GM06990 (cell line): ENCODE data around the gene CASTOR1.

Source experiments
- DNase-seq: peaks from one replicate; pipeline ENCODE4 v3.0.0-alpha.2; 2011; ENCODE audit not compliant: insufficient read length; ENCODE audit errors: extremely low read depth
- H3K27me3 ChIP-seq: replicated peaks from 2 replicates; pipeline ENCODE4 v1.6.0; 2011; ENCODE audit warnings: low read length; ENCODE audit not compliant: control insufficient read depth, insufficient read depth
- H3K36me3 ChIP-seq: 2 replicates; pipeline ENCODE4 v1.5.1; 2011; ENCODE audit warnings: low read length; ENCODE audit not compliant: control insufficient read depth, insufficient read depth
- H3K4me3 ChIP-seq: replicated peaks from 2 replicates; pipeline ENCODE4 v1.5.1; 2011; ENCODE audit warnings: low read depth, mild to moderate bottlenecking, control low read depth, low read length
- CTCF ChIP-seq: IDR thresholded peaks from 2 replicates; pipeline ENCODE4 v1.5.1; 2011; ENCODE audit warnings: low read length, control low read depth, mild to moderate bottlenecking, inconsistent platforms; ENCODE audit not compliant: insufficient read depth, poor library complexity, severe bottlenecking

The CASTOR1 gene

GRCh38 chr22:30248484-30248883 is 40.8 kb downstream of the CASTOR1 start:
- no peak for TF ChIP-seq CTCF
- H3K4me3 ChIP-seq: no peak overlapping the region

GRCh38 chr22:30247974-30248373 is 41.3 kb downstream of the CASTOR1 start:
- no peaks in the 10 kb centered on the region for H3K36me3 ChIP-seq
- no peak for TF ChIP-seq CTCF
- DNase-seq: no peak
- H3K27me3 ChIP-seq: no peaks in the 10 kb centered on the region
- H3K4me3 ChIP-seq: no peak overlapping the region

More at GRCh38 chr22:30248484-30248883, 40.8 kb downstream of the CASTOR1 start:
- Histone ChIP-seq H3K27me3 (no peaks in the 10 kb centered on the region), H3K36me3 (no peaks in the 10 kb centered on the region)
- DNase-seq: no peak

GRCh38 chr22:30247561-30247960 is 41.7 kb downstream of the CASTOR1 start:
- peaks cover 1% of the 10 kb centered on the region; the same call in 1 of the 2 replicates for H3K36me3 ChIP-seq
- TF ChIP-seq CTCF: no peak
- H3K27me3 ChIP-seq: no peaks in the 10 kb centered on the region
- H3K4me3 ChIP-seq: no peak overlapping the region
- no peak for DNase-seq

- Histone ChIP-seq H3K4me3 (peak overlapping the region; percentile 63), H3K27me3 (no peaks in the 10 kb centered on the region), H3K36me3 (peaks cover 1% of the 10 kb centered on the region; the same call in 1 of the 2 replicates)
- DNase-seq: no peak
- TF ChIP-seq CTCF: no peak
Observed at GRCh38 chr22:30246814-30247376, 42.4 kb downstream of the CASTOR1 start.

GRCh38 chr22:30245985-30246813 is 43.1 kb downstream of the CASTOR1 start, which contains the start of gene LIF:
Gene LIF, minus strand, starts transcription at chr22:30246759. Its CDS starts 64 bp downstream, at chr22:30246695.
- H3K4me3 ChIP-seq: peak within 1 kb of the TSS; percentile 63
- TF ChIP-seq CTCF: no peak
- no peak for DNase-seq
- H3K36me3 ChIP-seq: peaks cover 1% of the 10 kb centered on the region; the same call in 1 of the 2 replicates
- no peaks in the 10 kb centered on the region for H3K27me3 ChIP-seq
